OCI-LY1 (cell line): ENCODE data around the gene ARHGEF2.

ENCODE experiments used
- H2AFZ ChIP-seq: fragments of 200-600 bp; sonication (generic), shearing (Covaris generic); 2 replicates; pipeline ENCODE4 v1.6.0; 2014; ENCODE audit warnings: antibody characterized with exemption, mild to moderate bottlenecking, low read length
- H3F3A ChIP-seq: fragments of 200-600 bp; sonication (generic), shearing (Covaris generic); 2 replicates; pipeline ENCODE4 v1.6.0; 2014; ENCODE audit warnings: mild to moderate bottlenecking, antibody characterized with exemption, low read length, moderate library complexity; ENCODE audit not compliant: insufficient read depth
- H3K27ac ChIP-seq: fragments of 200-600 bp; sonication (generic); 2 replicates; pipeline ENCODE4 v1.5.1; 2014; ENCODE audit warnings: low read length, mixed run types, mild to moderate bottlenecking, low read depth; ENCODE audit not compliant: poor library complexity, severe bottlenecking
- H3K27me3 ChIP-seq: fragments of 200-600 bp; sonication (generic); 2 replicates; pipeline ENCODE4 v1.6.0; 2014; ENCODE audit warnings: antibody characterized with exemption, mild to moderate bottlenecking, low read length, moderate library complexity; ENCODE audit not compliant: insufficient read depth
- H3K36me3 ChIP-seq: fragments of 200-600 bp; sonication (generic); 2 replicates; pipeline ENCODE4 v1.6.1; 2014; ENCODE audit warnings: mild to moderate bottlenecking, antibody characterized with exemption, low read length, moderate library complexity, mixed read lengths; ENCODE audit not compliant: insufficient read depth
- H3K4me1 ChIP-seq: fragments of 200-600 bp; sonication (generic); 2 replicates; pipeline ENCODE4 v1.5.1; 2014; ENCODE audit warnings: mild to moderate bottlenecking, low read length, moderate library complexity; ENCODE audit not compliant: insufficient read depth, severe bottlenecking
- H3K4me2 ChIP-seq: fragments of 200-600 bp; sonication (generic), shearing (Covaris generic); 2 replicates; pipeline ENCODE4 v1.6.1; 2014; ENCODE audit warnings: low read length
- H3K4me3 ChIP-seq: fragments of 200-600 bp; sonication (generic); 2 replicates; pipeline ENCODE4 v1.5.1; 2014; ENCODE audit warnings: low read length, low read depth, mild to moderate bottlenecking, mixed read lengths; ENCODE audit not compliant: poor library complexity, severe bottlenecking
- H3K79me2 ChIP-seq: fragments of 200-600 bp; shearing (Covaris generic); 2 replicates; pipeline ENCODE4 v1.6.1; 2016; ENCODE audit warnings: mixed run types, low read length, mixed read lengths; ENCODE audit not compliant: insufficient read depth
- H3K9ac ChIP-seq: fragments of 200-600 bp; sonication (generic), shearing (Covaris generic); 2 replicates; pipeline ENCODE4 v1.6.1; 2014; ENCODE audit warnings: mild to moderate bottlenecking, low read length, mixed read lengths
- H3K9me2 ChIP-seq: fragments of 200-600 bp; sonication (generic), shearing (Covaris generic); 2 replicates; pipeline ENCODE4 v1.6.1; 2014; ENCODE audit warnings: low read depth, mild to moderate bottlenecking, low read length, mixed read lengths
- H3K9me3 ChIP-seq: fragments of 200-600 bp; shearing (Covaris generic); 2 replicates; pipeline ENCODE4 v1.6.1; 2014; ENCODE audit warnings: low read length, mixed read lengths
- H4K20me1 ChIP-seq: fragments of 200-600 bp; sonication (generic), shearing (Covaris generic); 2 replicates; pipeline ENCODE4 v1.6.0; 2016; ENCODE audit warnings: mild to moderate bottlenecking, low read length; ENCODE audit not compliant: insufficient read depth
- CTCF ChIP-seq: fragments of 200-600 bp; sonication (generic), shearing (Covaris generic); IDR thresholded peaks from 2 replicates; pipeline ENCODE4 v1.5.1; 2017; ENCODE audit warnings: mild to moderate bottlenecking, antibody characterized with exemption, low read length, moderate library complexity, mixed read lengths
- EZH2 ChIP-seq: fragments of 200-600 bp; sonication (generic), shearing (Covaris generic); IDR thresholded peaks from 2 replicates; pipeline ENCODE4 v1.8.0; 2017; ENCODE audit warnings: borderline replicate concordance, mixed run types, mild to moderate bottlenecking, antibody characterized with exemption, low read length, moderate library complexity, mixed read lengths

Gene ARHGEF2

GRCh38 chr1:155950829-155951228 lies 27.5 kb downstream of the ARHGEF2 start:
- Histone ChIP-seq H4K20me1 (no peaks in the 10 kb centered on the region), H2AFZ (no peak overlapping the region), H3K79me2 (no peaks in the 10 kb centered on the region), H3K9me2 (no peaks in the 10 kb centered on the region), H3K27me3 (no peaks in the 10 kb centered on the region), H3K9me3 (no peaks in the 10 kb centered on the region), H3K9ac (no peak overlapping the region), H3K4me3 (no peak overlapping the region), H3K4me2 (no peak overlapping the region), H3K36me3 (peaks cover 92% of the 10 kb centered on the region), H3F3A (no peaks in the 10 kb centered on the region), H3K27ac (no peak overlapping the region), H3K4me1 (peaks cover 30% of the 10 kb centered on the region)
- no peak for TF ChIP-seq CTCF
- TF ChIP-seq EZH2: no peak

- Histone ChIP-seq H3K9me3 (no peaks in the 10 kb centered on the region), H2AFZ (no peak overlapping the region), H3K27me3 (no peaks in the 10 kb centered on the region), H4K20me1 (no peaks in the 10 kb centered on the region), H3K9ac (no peak overlapping the region), H3K36me3 (peaks cover 66% of the 10 kb centered on the region), H3K4me2 (no peak overlapping the region), H3K27ac (peak overlapping the region; percentile 91), H3F3A (no peaks in the 10 kb centered on the region), H3K4me1 (peaks cover 60% of the 10 kb centered on the region), H3K9me2 (no peaks in the 10 kb centered on the region), H3K79me2 (no peaks in the 10 kb centered on the region), H3K4me3 (no peak overlapping the region)
- TF ChIP-seq EZH2 (no peak), CTCF (no peak)
These were observed 30.6 kb downstream of the ARHGEF2 start for GRCh38 chr1:155947741-155948140.

GRCh38 chr1:155947292-155947691 lies 31.1 kb downstream of the ARHGEF2 start:
- Histone ChIP-seq H3K4me3 (no peak overlapping the region), H3K27me3 (no peaks in the 10 kb centered on the region), H3K4me2 (peak overlapping the region; percentile 38; the same call in 1 of the 2 replicates), H4K20me1 (no peaks in the 10 kb centered on the region), H3K9me3 (no peaks in the 10 kb centered on the region), H3K9ac (no peak overlapping the region; the same call in 1 of the 2 replicates), H3K4me1 (peaks cover 65% of the 10 kb centered on the region), H3F3A (no peaks in the 10 kb centered on the region), H3K9me2 (no peaks in the 10 kb centered on the region), H3K27ac (peak overlapping the region; percentile 91), H3K79me2 (no peaks in the 10 kb centered on the region), H2AFZ (no peak overlapping the region), H3K36me3 (peaks cover 62% of the 10 kb centered on the region)
- TF ChIP-seq EZH2 (no peak), CTCF (no peak)
